HCT116 (cell line): ENCODE results near the gene CNST. TPM values are rescaled to one million over a fixed set of nuclear protein-coding genes. Genes with fewer than 3 reads are reported as not detected.

Source experiments
- ATAC-seq: fragments of 200-7000 bp; cut with Tn5 transposase; 2 replicates; pipeline ENCODE4 v1.9.1; 2020; ENCODE audit warnings: mild to moderate bottlenecking, moderate library complexity
- BruUV-seq: library from RNA; stranded (reverse); fragments of 400-500 nt; replicated peaks from 2 replicates; lab custom pipeline; 2021; lab: Mats Ljungman, UMichigan
- CTCF ChIA-PET: fragments of 300-600 bp; sonication (Branson Sonifier 250); formaldehyde crosslinking; loops from one replicate; lab custom pipeline; 2021; ENCODE audit warnings: antibody characterized with exemption; lab: Charles Lee
- POLR2A ChIA-PET: fragments of 300-600, 350-600 bp; sonication (Branson Sonifier 250); formaldehyde crosslinking; loops from one replicate; lab custom pipeline; 2021; ENCODE audit warnings: antibody characterized with exemption; lab: Charles Lee
- RAD21 ChIA-PET, 2 experiments: fragments of 300-600 bp; sonication (Branson Sonifier 250); formaldehyde crosslinking; loops; one replicate each; lab custom pipeline; 2023; ENCODE audit warnings: low total read pairs in 2 of 2; ENCODE audit not compliant: uncharacterized antibody in 2 of 2, unreplicated experiment in 2 of 2, low non-redundant PET in 1 of 2; lab: Charles Lee
- DNase-seq: peaks from one replicate; pipeline ENCODE4 v3.0.0-alpha.2; 2010; ENCODE audit warnings: low read depth, low spot score
- H2AFZ ChIP-seq: fragments of 200-600 bp; shearing (Covaris generic), sonication (generic); 2 replicates; pipeline ENCODE4 v1.6.1; 2017; ENCODE audit warnings: low read depth, mixed run types, mixed read lengths, antibody characterized with exemption, low read length; ENCODE audit not compliant: poor library complexity, severe bottlenecking
- H3K27ac ChIP-seq: 2 replicates; pipeline ENCODE4 v1.5.1; 2012; ENCODE audit warnings: low read depth, low read length
- H3K27me3 ChIP-seq: fragments of 200-600 bp; sonication (generic); 2 replicates; pipeline ENCODE4 v1.6.1; 2016; ENCODE audit warnings: mixed run types, low read length, mixed read lengths; ENCODE audit not compliant: insufficient read depth
- H3K36me3 ChIP-seq, 2 experiments: fragments of 200-500 bp in 1 of 2; fragments of 200-600 bp in 1 of 2; sonication (Bioruptor generic) in 1 of 2; sonication (generic) in 1 of 2; 2 replicates each; pipeline versions ENCODE4 v1.5.1 to v1.6.1; 2014 to 2016; ENCODE audit warnings: low read length in 2 of 2, inconsistent platforms in 1 of 2, mixed read lengths in 1 of 2, mixed run types in 1 of 2; ENCODE audit not compliant: insufficient read depth in 2 of 2, control insufficient read depth in 1 of 2
- H3K4me1 ChIP-seq, 2 experiments: fragments of 200-600 bp in 1 of 2; sonication (generic) in 1 of 2; 2 replicates each; pipeline versions ENCODE4 v1.5.1 to v1.6.1; 2012 to 2017; ENCODE audit warnings: low read length in 2 of 2, inconsistent platforms in 1 of 2, mild to moderate bottlenecking in 1 of 2, mixed read lengths in 1 of 2, mixed run types in 1 of 2, moderate library complexity in 1 of 2; ENCODE audit not compliant: insufficient read depth in 2 of 2, control insufficient read depth in 1 of 2
- H3K4me2 ChIP-seq: fragments of 200-600 bp; sonication (generic); 2 replicates; pipeline ENCODE4 v1.6.1; 2017; ENCODE audit warnings: mixed run types, low read length, mixed read lengths
- H3K4me3 ChIP-seq, 2 experiments: fragments of 200-600 bp in 1 of 2; sonication (generic) in 1 of 2; replicated peaks in 1 of 2; 2 replicates each; pipeline ENCODE4 v1.5.1; 2011 to 2016; ENCODE audit warnings: low read length in 2 of 2, control low read depth in 1 of 2, low read depth in 1 of 2, mild to moderate bottlenecking in 1 of 2, mixed read lengths in 1 of 2, mixed run types in 1 of 2
- H3K79me2 ChIP-seq: fragments of 200-600 bp; sonication (generic); 2 replicates; pipeline ENCODE4 v1.6.1; 2017; ENCODE audit warnings: mild to moderate bottlenecking, mixed run types, low read length, moderate library complexity, mixed read lengths; ENCODE audit not compliant: insufficient read depth
- H3K9ac ChIP-seq: fragments of 200-600 bp; sonication (generic); 2 replicates; pipeline ENCODE4 v1.6.1; 2016; ENCODE audit warnings: low read length, mixed read lengths
- H3K9me2 ChIP-seq: fragments of 200-600 bp; sonication (generic), shearing (Covaris generic); 2 replicates; pipeline ENCODE4 v1.6.1; 2017; ENCODE audit warnings: mixed run types, mild to moderate bottlenecking, moderate library complexity; ENCODE audit not compliant: insufficient read depth
- H3K9me3 ChIP-seq, 2 experiments: fragments of 200-500 bp in 1 of 2; fragments of 200-600 bp in 1 of 2; sonication (Bioruptor generic) in 1 of 2; sonication (generic) in 1 of 2; 2 replicates each; pipeline ENCODE4 v1.6.1; 2014 to 2017; ENCODE audit warnings: low read length in 2 of 2, mixed read lengths in 2 of 2, inconsistent platforms in 1 of 2, low read depth in 1 of 2, mild to moderate bottlenecking in 1 of 2, mixed run types in 1 of 2, moderate library complexity in 1 of 2; ENCODE audit not compliant: control insufficient read depth in 1 of 2, insufficient read depth in 1 of 2
- H4K20me1 ChIP-seq: fragments of 200-600 bp; sonication (generic), shearing (Covaris generic); 2 replicates; pipeline ENCODE4 v1.6.1; 2017; ENCODE audit warnings: mixed run types, mild to moderate bottlenecking, moderate library complexity; ENCODE audit not compliant: insufficient read depth
- ATF3 ChIP-seq: IDR thresholded peaks from 2 replicates; pipeline ENCODE4 v1.6.1; 2012
- CBX3 ChIP-seq: IDR thresholded peaks from 2 replicates; pipeline ENCODE4 v1.6.1; 2012; ENCODE audit warnings: low read depth
- CEBPB ChIP-seq: IDR thresholded peaks from 2 replicates; pipeline ENCODE4 v1.6.1; 2012; ENCODE audit warnings: low read depth
- EGR1 ChIP-seq: IDR thresholded peaks from 2 replicates; pipeline ENCODE4 v1.6.1; 2012; ENCODE audit warnings: low read depth
- EZH2phosphoT487 ChIP-seq: fragments of 200-600 bp; IDR thresholded peaks from 2 replicates; pipeline ENCODE4 v1.6.1; 2018; ENCODE audit warnings: antibody characterized with exemption, borderline replicate concordance
- FOSL1 ChIP-seq: IDR thresholded peaks from 2 replicates; pipeline ENCODE4 v1.6.1; 2012; ENCODE audit warnings: low read depth
- JUND ChIP-seq: IDR thresholded peaks from 2 replicates; pipeline ENCODE4 v1.6.1; 2012
- POLR2A ChIP-seq: IDR thresholded peaks from 2 replicates; pipeline ENCODE4 v1.7.0; 2011; ENCODE audit warnings: borderline replicate concordance; ENCODE audit not compliant: insufficient read depth, insufficient read length; ENCODE audit errors: extremely low read depth
- RAD21 ChIP-seq: IDR thresholded peaks from 2 replicates; pipeline ENCODE4 v1.6.1; 2012; ENCODE audit warnings: low read depth, mild to moderate bottlenecking
- SP1 ChIP-seq: IDR thresholded peaks from 2 replicates; pipeline ENCODE4 v1.6.1; 2012; ENCODE audit warnings: low read depth
- SRF ChIP-seq: IDR thresholded peaks from 2 replicates; pipeline ENCODE4 v1.6.1; 2012; ENCODE audit warnings: low read depth
- TCF7L2 ChIP-seq: IDR thresholded peaks from 2 replicates; pipeline ENCODE4 v1.7.0; 2011; ENCODE audit warnings: borderline replicate concordance, inconsistent platforms; ENCODE audit not compliant: insufficient read depth, insufficient read length; ENCODE audit errors: extremely low read depth
- intact Hi-C: fragments of 100-400 bp; cut with micrococcal nuclease; formaldehyde crosslinking; loops from 2 replicates; pipeline ENCODE4 v1.10.0; 2022
- total RNA-seq: library from RNA; stranded (reverse); gene quantifications from one replicate; pipeline ENCODE4 v1.2.1, GENCODE V29; 2021; ENCODE audit not compliant: unreplicated experiment
- TF ChIP-seq, protein P1 (sequence below): IDR thresholded peaks from 2 replicates; pipeline ENCODE4 v1.6.1; 2012; ENCODE audit warnings: low read depth

The CNST gene
- total RNA-seq, 1 experiment from 2014 or later = 13.5 TPM

GRCh38 chr1:246571953-246572352, 5.7 kb downstream of the CNST start:
- no peak for ATAC-seq
- H3K9me3 ChIP-seq = no peaks in the 10 kb centered on the region
- H3K36me3 ChIP-seq = no peaks in the 10 kb centered on the region
- no peaks in the 10 kb centered on the region for H4K20me1 ChIP-seq
- BruUV-seq = no TSS peak
- no peak for DNase-seq
- H3K9ac ChIP-seq = no peak overlapping the region
- H3K27me3 ChIP-seq = no peaks in the 10 kb centered on the region
- no peak overlapping the region for H2AFZ ChIP-seq
- ChIA-PET POLR2A (no interaction called here), CTCF (no interaction called here), RAD21 (no interaction called here)
- H3K4me3 ChIP-seq = no peak overlapping the region
- H3K27ac ChIP-seq = no peak overlapping the region
- H3K4me2 ChIP-seq = no peak overlapping the region
- H3K4me1 ChIP-seq = peaks cover 7% of the 10 kb centered on the region in 2 experiments
- H3K9me2 ChIP-seq = no peaks in the 10 kb centered on the region
- peaks cover 78% of the 10 kb centered on the region for H3K79me2 ChIP-seq
- intact Hi-C loops = no loop called here
- no peak for TF ChIP-seq CBX3
- TF ChIP-seq EGR1 = no peak
- TF ChIP-seq RAD21 = no peak
- no peak for TF ChIP-seq ATF3
- TF ChIP-seq CEBPB = no peak
- TF ChIP-seq JUND = no peak
- TF ChIP-seq SP1 = no peak
- no peak for TF ChIP-seq SRF
- TF ChIP-seq TCF7L2 = no peak
- TF ChIP-seq, protein P1, sequence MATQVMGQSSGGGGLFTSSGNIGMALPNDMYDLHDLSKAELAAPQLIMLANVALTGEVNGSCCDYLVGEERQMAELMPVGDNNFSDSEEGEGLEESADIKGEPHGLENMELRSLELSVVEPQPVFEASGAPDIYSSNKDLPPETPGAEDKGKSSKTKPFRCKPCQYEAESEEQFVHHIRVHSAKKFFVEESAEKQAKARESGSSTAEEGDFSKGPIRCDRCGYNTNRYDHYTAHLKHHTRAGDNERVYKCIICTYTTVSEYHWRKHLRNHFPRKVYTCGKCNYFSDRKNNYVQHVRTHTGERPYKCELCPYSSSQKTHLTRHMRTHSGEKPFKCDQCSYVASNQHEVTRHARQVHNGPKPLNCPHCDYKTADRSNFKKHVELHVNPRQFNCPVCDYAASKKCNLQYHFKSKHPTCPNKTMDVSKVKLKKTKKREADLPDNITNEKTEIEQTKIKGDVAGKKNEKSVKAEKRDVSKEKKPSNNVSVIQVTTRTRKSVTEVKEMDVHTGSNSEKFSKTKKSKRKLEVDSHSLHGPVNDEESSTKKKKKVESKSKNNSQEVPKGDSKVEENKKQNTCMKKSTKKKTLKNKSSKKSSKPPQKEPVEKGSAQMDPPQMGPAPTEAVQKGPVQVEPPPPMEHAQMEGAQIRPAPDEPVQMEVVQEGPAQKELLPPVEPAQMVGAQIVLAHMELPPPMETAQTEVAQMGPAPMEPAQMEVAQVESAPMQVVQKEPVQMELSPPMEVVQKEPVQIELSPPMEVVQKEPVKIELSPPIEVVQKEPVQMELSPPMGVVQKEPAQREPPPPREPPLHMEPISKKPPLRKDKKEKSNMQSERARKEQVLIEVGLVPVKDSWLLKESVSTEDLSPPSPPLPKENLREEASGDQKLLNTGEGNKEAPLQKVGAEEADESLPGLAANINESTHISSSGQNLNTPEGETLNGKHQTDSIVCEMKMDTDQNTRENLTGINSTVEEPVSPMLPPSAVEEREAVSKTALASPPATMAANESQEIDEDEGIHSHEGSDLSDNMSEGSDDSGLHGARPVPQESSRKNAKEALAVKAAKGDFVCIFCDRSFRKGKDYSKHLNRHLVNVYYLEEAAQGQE = no peak
- no peak for TF ChIP-seq EZH2phosphoT487
- TF ChIP-seq POLR2A = no peak
- TF ChIP-seq FOSL1 = no peak
